NCI-H1694 (cell line): ENCODE measurements around the gene KANSL1L.
"Not testable (repeated sequence)": the region's sequence is repeated elsewhere in the genome, so short reads cannot be mapped to it uniquely, and the experiment has no call there.

Source experiments
- DNase-seq: peaks from one replicate; lab custom pipeline; 2025; lab: John Stamatoyannopoulos, UW

Gene KANSL1L

GRCh38 chr2:210171309-210172218 lies at the start of gene KANSL1L:
Gene KANSL1L, minus strand, starts transcription at chr2:210171409. Its CDS starts 16,827 bp downstream, at chr2:210154582.
- peak; percentile 86 for DNase-seq

GRCh38 chr2:210215120-210215519 lies 43.9 kb upstream of the KANSL1L start:
- DNase-seq, result no peak

- DNase-seq, result no peak
These were observed 39.0 kb upstream of the KANSL1L start for GRCh38 chr2:210210185-210210584.

GRCh38 chr2:210207929-210208328 lies 36.7 kb upstream of the KANSL1L start:
- no peak for DNase-seq

GRCh38 chr2:210203558-210203957 lies 32.3 kb upstream of the KANSL1L start:
- DNase-seq, result no peak

- DNase-seq, result no peak
These were observed 31.9 kb upstream of the KANSL1L start for GRCh38 chr2:210203147-210203546.

GRCh38 chr2:210199854-210200253 lies 28.6 kb upstream of the KANSL1L start:
- no peak for DNase-seq

- peak; percentile 50 for DNase-seq
These were observed 28.1 kb upstream of the KANSL1L start for GRCh38 chr2:210199186-210199765.

GRCh38 chr2:210198326-210198725 lies 27.1 kb upstream of the KANSL1L start:
- DNase-seq, result no peak

- DNase-seq, result no peak
These were observed 26.5 kb upstream of the KANSL1L start for GRCh38 chr2:210197720-210198119.

GRCh38 chr2:210195101-210195852 lies 24.1 kb upstream of the KANSL1L start:
- peak; percentile 63 for DNase-seq

GRCh38 chr2:210190345-210190744 lies 19.1 kb upstream of the KANSL1L start:
- no peak for DNase-seq

- no peak for DNase-seq
These were observed 18.4 kb upstream of the KANSL1L start for GRCh38 chr2:210189452-210190138.

GRCh38 chr2:210188755-210189154 lies 17.5 kb upstream of the KANSL1L start:
- DNase-seq, result no peak

- DNase-seq, result no peak
These were observed 17.0 kb upstream of the KANSL1L start for GRCh38 chr2:210188190-210188589.

GRCh38 chr2:210183936-210184335 lies 12.7 kb upstream of the KANSL1L start:
- not testable (repeated sequence) for DNase-seq

- DNase-seq, result not testable (repeated sequence)
These were observed 10.4 kb upstream of the KANSL1L start for GRCh38 chr2:210181606-210182088.

GRCh38 chr2:210181033-210181605 lies 9.9 kb upstream of the KANSL1L start:
- not testable (repeated sequence) for DNase-seq

GRCh38 chr2:210180477-210180876 lies 9.3 kb upstream of the KANSL1L start:
- no peak for DNase-seq

- no peak for DNase-seq
These were observed 8.3 kb upstream of the KANSL1L start for GRCh38 chr2:210179351-210179990.

GRCh38 chr2:210177769-210178168 lies 6.6 kb upstream of the KANSL1L start:
- no peak for DNase-seq
